ENCODE data around the gene MMD.

The MMD gene

GRCh38 chr17:55383771-55384642 is 37.6 kb downstream of the MMD start:
- FAIRE-seq: no peak
- DNase-seq (ENCODE audit: insufficient read length, low spot score): no peak
- no peak for TF ChIP-seq POLR2A (IDR thresholded peaks at IDR 0.05; ENCODE audit: low read depth, low read length)

- DNase-seq (ENCODE audit: insufficient read length, low spot score) (no peak), FAIRE-seq (no peak)
- no peak for TF ChIP-seq POLR2A (IDR thresholded peaks at IDR 0.05; ENCODE audit: low read depth, low read length)
These were observed 40.4 kb downstream of the MMD start for GRCh38 chr17:55381017-55381770.

GRCh38 chr17:55377671-55378275 is 43.9 kb downstream of the MMD start:
- DNase-seq (ENCODE audit: insufficient read length, low spot score) (no peak), FAIRE-seq (no peak)

GRCh38 chr17:55368706-55369105 is 52.9 kb downstream of the MMD start:
- TF ChIP-seq POLR2A (IDR thresholded peaks at IDR 0.05; ENCODE audit: low read depth, low read length): no peak
- no peak for FAIRE-seq
- DNase-seq (ENCODE audit: insufficient read length, low spot score): no peak

More at GRCh38 chr17:55377671-55378275, 43.9 kb downstream of the MMD start:
- TF ChIP-seq POLR2A (IDR thresholded peaks at IDR 0.05; ENCODE audit: low read depth, low read length): no peak

- no peak for TF ChIP-seq POLR2A (IDR thresholded peaks at IDR 0.05; ENCODE audit: low read depth, low read length)
- DNase-seq (ENCODE audit: insufficient read length, low spot score) (no peak), FAIRE-seq (no peak)
These were observed 55.6 kb downstream of the MMD start for GRCh38 chr17:55366020-55366481.

- no peak for TF ChIP-seq POLR2A (IDR thresholded peaks at IDR 0.05; ENCODE audit: low read depth, low read length)
- DNase-seq (ENCODE audit: insufficient read length, low spot score): no peak
- FAIRE-seq: no peak
These were observed 58.6 kb downstream of the MMD start for GRCh38 chr17:55363033-55363432.

GRCh38 chr17:55360971-55361370 is 60.7 kb downstream of the MMD start:
- no peak for TF ChIP-seq POLR2A (IDR thresholded peaks at IDR 0.05; ENCODE audit: low read depth, low read length)
- FAIRE-seq: no peak
- no peak for DNase-seq (ENCODE audit: insufficient read length, low spot score)

- DNase-seq (ENCODE audit: insufficient read length, low spot score): peak; percentile 53
- no peak for TF ChIP-seq POLR2A (IDR thresholded peaks at IDR 0.05; ENCODE audit: low read depth, low read length)
- FAIRE-seq: peak; percentile 98
These were observed 65.0 kb downstream of the MMD start for GRCh38 chr17:55356434-55357328.

GRCh38 chr17:55354941-55355340 is 66.7 kb downstream of the MMD start:
- FAIRE-seq: no peak
- no peak for DNase-seq (ENCODE audit: insufficient read length, low spot score)
- no peak for TF ChIP-seq POLR2A (IDR thresholded peaks at IDR 0.05; ENCODE audit: low read depth, low read length)

GRCh38 chr17:55354010-55354409 is 67.6 kb downstream of the MMD start:
- DNase-seq (ENCODE audit: insufficient read length, low spot score) (no peak), FAIRE-seq (no peak)

GRCh38 chr17:55351226-55351625 is 70.4 kb downstream of the MMD start:
- DNase-seq (ENCODE audit: insufficient read length, low spot score) (no peak), FAIRE-seq (no peak)
- TF ChIP-seq POLR2A (IDR thresholded peaks at IDR 0.05; ENCODE audit: low read depth, low read length): no peak

More at GRCh38 chr17:55354010-55354409, 67.6 kb downstream of the MMD start:
- no peak for TF ChIP-seq POLR2A (IDR thresholded peaks at IDR 0.05; ENCODE audit: low read depth, low read length)

- no peak for DNase-seq (ENCODE audit: insufficient read length, low spot score)
- no peak for FAIRE-seq
- TF ChIP-seq POLR2A (IDR thresholded peaks at IDR 0.05; ENCODE audit: low read depth, low read length): no peak
These were observed 70.8 kb downstream of the MMD start for GRCh38 chr17:55350825-55351205.

- TF ChIP-seq POLR2A (IDR thresholded peaks at IDR 0.05; ENCODE audit: low read depth, low read length): no peak
- DNase-seq (ENCODE audit: insufficient read length, low spot score) (peak; percentile 20), FAIRE-seq (peak; percentile 75)
These were observed 72.8 kb downstream of the MMD start for GRCh38 chr17:55348749-55349354.
